Left ventricle myocardium inferior (tissue), 1 donor: ENCODE data around the gene KIAA2012. TPM values are rescaled to one million over a fixed set of nuclear protein-coding genes. Genes with fewer than 3 reads are reported as not detected.

Experiments used
- DNase-seq: peaks from one replicate; pipeline ENCODE4 v3.0.0-alpha.2; 2020
- H3K27ac ChIP-seq: fragments of 200-600 bp; replicated peaks from 2 replicates; pipeline ENCODE4 v1.8.0; 2021
- H3K27me3 ChIP-seq: fragments of 200-600 bp; 2 replicates; pipeline ENCODE4 v1.8.0; 2021; ENCODE audit warnings: low read depth
- H3K36me3 ChIP-seq: fragments of 200-600 bp; 2 replicates; pipeline ENCODE4 v1.8.0; 2021
- H3K4me1 ChIP-seq: fragments of 200-600 bp; 2 replicates; pipeline ENCODE4 v1.8.0; 2021
- H3K4me3 ChIP-seq: fragments of 200-600 bp; 2 replicates; pipeline ENCODE4 v1.8.0; 2021; ENCODE audit warnings: mild to moderate bottlenecking, moderate library complexity
- H3K9me3 ChIP-seq: fragments of 200-600 bp; replicated peaks from 2 replicates; pipeline ENCODE4 v1.8.0; 2021
- CTCF ChIP-seq: fragments of 200-600 bp; IDR thresholded peaks from 2 replicates; pipeline ENCODE4 v1.8.0; 2021; ENCODE audit warnings: antibody characterized with exemption, mild to moderate bottlenecking, borderline replicate concordance
- intact Hi-C: fragments of 100-400 bp; cut with micrococcal nuclease; formaldehyde crosslinking; loops from one replicate; pipeline ENCODE4 v1.11.0; 2022
- total RNA-seq: library from RNA; stranded (reverse); fragmentation: NEBNext Ultra II Directional; extraction: Animal tissue kit (Norgen Biotek cat#: 25700); gene quantifications from one replicate; pipeline ENCODE4 v1.2.1, GENCODE V29; 2021
- donor health status: DM: no; HTN: yes; CAD: no; lungs with severe emphysema.

Gene KIAA2012
- total RNA-seq, 1 donor from 2014 or later, result not detected

GRCh38 chr2:202095235-202095634 is 22.2 kb downstream of the KIAA2012 start:
- H3K27me3 ChIP-seq, result no peaks in the 10 kb centered on the region
- intact Hi-C loops, result no loop called here
- H3K27ac ChIP-seq, result no peak overlapping the region
- peaks cover 13% of the 10 kb centered on the region for H3K4me1 ChIP-seq
- H3K4me3 ChIP-seq, result no peak overlapping the region
- DNase-seq, result no peak
- TF ChIP-seq CTCF, result no peak
- H3K36me3 ChIP-seq, result no peaks in the 10 kb centered on the region
- no peaks in the 10 kb centered on the region for H3K9me3 ChIP-seq

- Histone ChIP-seq H3K4me3 (no peak overlapping the region), H3K36me3 (no peaks in the 10 kb centered on the region), H3K9me3 (no peaks in the 10 kb centered on the region), H3K27ac (no peak overlapping the region), H3K4me1 (no peaks in the 10 kb centered on the region), H3K27me3 (no peaks in the 10 kb centered on the region)
- intact Hi-C loops, result no loop called here
- TF ChIP-seq CTCF, result no peak
- DNase-seq, result no peak
Measured at GRCh38 chr2:202096736-202097135, 23.7 kb downstream of the KIAA2012 start.

- no peaks in the 10 kb centered on the region for H3K4me1 ChIP-seq
- no peaks in the 10 kb centered on the region for H3K36me3 ChIP-seq
- H3K27me3 ChIP-seq, result peaks cover 6% of the 10 kb centered on the region
- TF ChIP-seq CTCF, result no peak
- DNase-seq, result no peak
- H3K4me3 ChIP-seq, result no peak overlapping the region
- H3K9me3 ChIP-seq, result no peaks in the 10 kb centered on the region
- intact Hi-C loops, result no loop called here
- no peak overlapping the region for H3K27ac ChIP-seq
Measured at GRCh38 chr2:202098291-202098690, 25.2 kb downstream of the KIAA2012 start.

- TF ChIP-seq CTCF, result no peak
- no peaks in the 10 kb centered on the region for H3K36me3 ChIP-seq
- intact Hi-C loops, result no loop called here
- no peak for DNase-seq
- no peaks in the 10 kb centered on the region for H3K4me1 ChIP-seq
- peaks cover 12% of the 10 kb centered on the region for H3K27me3 ChIP-seq
- no peak overlapping the region for H3K27ac ChIP-seq
- H3K4me3 ChIP-seq, result no peak overlapping the region
- no peaks in the 10 kb centered on the region for H3K9me3 ChIP-seq
Measured at GRCh38 chr2:202099515-202099914, 26.5 kb downstream of the KIAA2012 start.

- H3K4me1 ChIP-seq, result no peaks in the 10 kb centered on the region
- no peaks in the 10 kb centered on the region for H3K9me3 ChIP-seq
- peaks cover 12% of the 10 kb centered on the region for H3K27me3 ChIP-seq
- intact Hi-C loops, result no loop called here
- no peak overlapping the region for H3K4me3 ChIP-seq
- no peak for TF ChIP-seq CTCF
- no peak for DNase-seq
- no peaks in the 10 kb centered on the region for H3K36me3 ChIP-seq
- no peak overlapping the region for H3K27ac ChIP-seq
Measured at GRCh38 chr2:202100176-202100575, 27.1 kb downstream of the KIAA2012 start.

- intact Hi-C loops, result no loop called here
- no peak overlapping the region for H3K4me3 ChIP-seq
- no peaks in the 10 kb centered on the region for H3K36me3 ChIP-seq
Measured at GRCh38 chr2:202101026-202101579, 28.0 kb downstream of the KIAA2012 start.

More at GRCh38 chr2:202101026-202101579, 28.0 kb downstream of the KIAA2012 start:
- TF ChIP-seq CTCF, result no peak
- H3K9me3 ChIP-seq, result no peaks in the 10 kb centered on the region
- DNase-seq, result no peak
- H3K27me3 ChIP-seq, result peaks cover 12% of the 10 kb centered on the region
- H3K4me1 ChIP-seq, result no peaks in the 10 kb centered on the region
- no peak overlapping the region for H3K27ac ChIP-seq
